Omental fat pad (tissue), 4 donors: ENCODE data around the gene PCMT1. TPM values are rescaled to one million over a fixed set of nuclear protein-coding genes. Genes with fewer than 3 reads are reported as not detected.

Experiments
- ATAC-seq: fragments of 150-250 bp; one replicate; pipeline ENCODE4 v1.9.1; 2016; ENCODE audit warnings: mild to moderate bottlenecking, moderate library complexity; ENCODE audit not compliant: low FRiP score
- DNase-seq: peaks from one replicate; pipeline ENCODE4 v3.0.0-alpha.2; 2019; ENCODE audit warnings: low spot score
- total RNA-seq, 4 donors: library from RNA; depleted of rRNA; stranded (reverse); fragments of >200 nt; gene quantifications; one replicate each; pipeline ENCODE4 v1.1.0, GENCODE V29; 2016
- TF ChIP-seq, protein P1 (sequence below), 3 donors: fragments of 450-650 bp; IDR thresholded peaks; one replicate each; pipeline ENCODE4 v1.5.1; 2016 to 2017; ENCODE audit warnings: antibody characterized with exemption in 3 of 3, mild to moderate bottlenecking in 3 of 3, moderate library complexity in 2 of 3

The PCMT1 gene
- total RNA-seq, 4 donors from 2014 or later: 89.7 to 108 (median 102) TPM

DNA sequence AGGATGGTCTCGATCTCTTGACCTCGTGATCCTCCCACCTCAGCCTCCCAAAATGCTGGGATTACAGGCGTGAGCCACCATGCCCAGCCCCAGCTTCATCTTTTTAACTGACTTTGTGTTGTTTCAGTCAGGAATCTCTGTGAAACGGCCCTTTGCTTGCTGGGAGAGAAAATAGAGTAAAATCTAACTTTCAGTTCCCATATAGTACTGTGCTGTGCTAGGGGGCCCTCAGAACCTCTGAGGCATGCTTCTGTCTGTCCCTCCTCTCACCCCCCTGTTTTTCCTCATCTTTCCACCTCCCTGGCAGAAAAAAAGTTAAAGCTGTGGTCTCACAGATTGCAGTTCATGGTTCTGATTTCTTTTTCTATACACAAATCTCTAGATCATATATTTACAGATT is 66.2 kb downstream of the PCMT1 start:
- DNase-seq: no peak
- ATAC-seq: no peak
- TF ChIP-seq, protein P1, sequence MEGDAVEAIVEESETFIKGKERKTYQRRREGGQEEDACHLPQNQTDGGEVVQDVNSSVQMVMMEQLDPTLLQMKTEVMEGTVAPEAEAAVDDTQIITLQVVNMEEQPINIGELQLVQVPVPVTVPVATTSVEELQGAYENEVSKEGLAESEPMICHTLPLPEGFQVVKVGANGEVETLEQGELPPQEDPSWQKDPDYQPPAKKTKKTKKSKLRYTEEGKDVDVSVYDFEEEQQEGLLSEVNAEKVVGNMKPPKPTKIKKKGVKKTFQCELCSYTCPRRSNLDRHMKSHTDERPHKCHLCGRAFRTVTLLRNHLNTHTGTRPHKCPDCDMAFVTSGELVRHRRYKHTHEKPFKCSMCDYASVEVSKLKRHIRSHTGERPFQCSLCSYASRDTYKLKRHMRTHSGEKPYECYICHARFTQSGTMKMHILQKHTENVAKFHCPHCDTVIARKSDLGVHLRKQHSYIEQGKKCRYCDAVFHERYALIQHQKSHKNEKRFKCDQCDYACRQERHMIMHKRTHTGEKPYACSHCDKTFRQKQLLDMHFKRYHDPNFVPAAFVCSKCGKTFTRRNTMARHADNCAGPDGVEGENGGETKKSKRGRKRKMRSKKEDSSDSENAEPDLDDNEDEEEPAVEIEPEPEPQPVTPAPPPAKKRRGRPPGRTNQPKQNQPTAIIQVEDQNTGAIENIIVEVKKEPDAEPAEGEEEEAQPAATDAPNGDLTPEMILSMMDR (IDR thresholded peaks at IDR 0.05): no peak

DNA sequence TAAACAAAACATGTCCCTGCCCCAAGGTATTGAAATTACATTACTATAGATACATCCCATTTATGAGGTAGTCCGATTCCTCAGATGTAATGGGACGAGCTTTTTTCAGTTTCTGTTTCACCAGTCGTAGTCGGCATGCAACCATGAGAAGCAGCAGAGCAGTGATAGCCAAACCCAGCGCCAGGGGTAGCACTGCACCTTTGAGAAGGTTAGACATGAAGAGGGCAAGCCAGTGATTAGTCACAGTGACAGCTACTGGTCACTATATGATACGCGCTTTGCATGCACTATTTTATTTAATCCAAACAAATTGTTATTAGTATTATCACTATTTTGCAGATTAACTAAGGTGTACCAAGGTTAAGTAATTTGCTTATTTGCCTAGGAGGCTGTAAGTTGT is 71.0 kb downstream of the PCMT1 start:
- TF ChIP-seq, protein P1 (IDR thresholded peaks at IDR 0.05): no peak
- no peak for DNase-seq
- ATAC-seq: no peak

DNA sequence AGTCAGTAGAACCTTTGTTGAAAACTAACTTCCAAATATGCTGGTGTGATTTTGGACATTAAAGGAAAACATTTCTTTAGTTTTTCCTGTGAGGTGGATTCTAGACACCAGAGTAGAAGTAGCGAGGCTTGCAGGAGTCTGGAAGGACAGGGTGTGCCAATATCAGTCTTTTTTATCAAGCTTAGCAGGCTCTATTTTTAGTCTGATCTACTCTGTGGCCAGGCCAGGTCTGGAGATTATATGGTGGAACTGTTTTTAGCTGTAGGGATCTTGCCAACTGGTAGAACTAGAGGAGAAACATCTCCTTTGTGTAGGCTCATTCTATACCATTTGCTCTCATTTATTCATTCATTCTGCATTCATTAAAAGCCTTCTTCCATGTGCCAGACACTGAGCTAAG is 72.0 kb downstream of the PCMT1 start:
- DNase-seq: no peak
- TF ChIP-seq, protein P1 (IDR thresholded peaks at IDR 0.05): no peak
- ATAC-seq: no peak

DNA sequence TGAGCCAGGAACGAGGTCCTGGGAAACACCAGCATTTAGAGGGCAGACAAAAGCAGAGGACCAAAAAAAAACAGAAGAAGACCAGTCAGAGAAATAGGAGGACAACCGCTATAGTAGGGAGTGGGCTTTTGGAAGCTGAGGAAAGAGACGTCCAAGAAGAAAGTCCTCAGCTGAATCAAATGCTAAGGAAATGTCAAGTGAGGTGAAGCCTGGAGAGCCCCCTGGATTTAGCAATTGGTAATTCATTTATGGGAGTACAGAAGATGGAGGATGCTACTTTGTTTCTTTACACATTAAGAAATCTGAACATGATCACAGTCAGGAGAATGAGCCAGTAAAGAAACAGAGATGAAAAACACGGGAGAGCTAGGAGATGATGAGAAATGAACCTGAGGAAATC is 73.5 kb downstream of the PCMT1 start:
- no peak for ATAC-seq
- DNase-seq: no peak
- TF ChIP-seq, protein P1 (IDR thresholded peaks at IDR 0.05): no peak

- TF ChIP-seq, protein P1 (IDR thresholded peaks at IDR 0.05): no peak
- no peak for DNase-seq
- ATAC-seq: no peak
Measured at GRCh38 chr6:149825292-149825691, 75.8 kb downstream of the PCMT1 start.

- no peak for ATAC-seq
- TF ChIP-seq, protein P1 (IDR thresholded peaks at IDR 0.05): no peak
Measured at GRCh38 chr6:149830731-149831307, 81.3 kb downstream of the PCMT1 start.

DNA sequence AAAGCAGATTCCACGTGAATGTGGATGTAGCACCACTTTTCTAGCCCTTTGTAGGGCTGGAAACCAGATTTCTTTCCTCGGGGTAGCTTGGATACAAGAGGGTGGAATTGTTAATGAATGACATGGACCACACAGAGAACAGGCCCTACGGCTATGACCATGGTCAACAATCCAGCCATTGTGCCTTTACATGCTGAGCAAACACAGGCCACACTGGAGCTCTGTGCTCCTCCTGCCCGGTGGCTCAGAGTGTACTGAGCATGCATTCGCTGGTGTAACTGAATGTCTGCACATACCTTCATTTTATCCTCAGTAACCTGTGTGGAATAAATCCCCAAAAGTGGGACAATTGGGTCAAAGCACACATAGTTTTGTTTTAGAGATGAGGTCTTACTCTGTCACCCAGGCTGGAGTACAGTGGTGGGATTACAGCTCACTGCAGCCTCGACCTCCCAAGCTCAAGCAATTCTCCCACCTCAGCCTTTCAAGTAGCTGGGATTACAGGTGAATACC is 81.8 kb downstream of the PCMT1 start:
- TF ChIP-seq, protein P1 (IDR thresholded peaks at IDR 0.05): no peak
- ATAC-seq (no peak), DNase-seq (no peak)

More at GRCh38 chr6:149830731-149831307, 81.3 kb downstream of the PCMT1 start:
- DNase-seq: no peak
